Frontal cortex (tissue), 4 donors: Measurements from ENCODE around the gene ERMAP. TPM values are rescaled to one million over a fixed set of nuclear protein-coding genes. Genes with fewer than 3 reads are reported as not detected.
"Not testable (repeated sequence)": the region's sequence is repeated elsewhere in the genome, so short reads cannot be mapped to it uniquely, and the experiment has no call there.

Experiments used
- DNase-seq, 2 donors: peaks; one replicate each; pipeline ENCODE4 v3.0.0; 2012; ENCODE audit warnings: low spot score in 2 of 2
- FAIRE-seq: peaks from 2 replicates; lab custom pipeline; 2012; peaks lifted over from hg19 to GRCh38; lab: Jason Lieb, UNC
- total RNA-seq: library from RNA; depleted of rRNA; stranded (reverse); fragments of >200 nt; gene quantifications from one replicate; pipeline ENCODE4 v1.2.3, GENCODE V29; 2014
- donor health status: control.
- donor health status: control.
- donor health status: control.

ERMAP gene
- total RNA-seq, 1 donor from 2014 or later = 3.3 TPM

- FAIRE-seq (no peak), DNase-seq (no peak)
Observed at GRCh38 chr1:42806171-42806570, 10.8 kb upstream of the ERMAP start.

- FAIRE-seq = no peak
Observed at GRCh38 chr1:42806593-42806992, 10.3 kb upstream of the ERMAP start.

GRCh38 chr1:42807056-42807668, 9.8 kb upstream of the ERMAP start:
- FAIRE-seq (no peak), DNase-seq (no peak)

More at GRCh38 chr1:42806593-42806992, 10.3 kb upstream of the ERMAP start:
- DNase-seq = no peak

GRCh38 chr1:42814815-42815214, 2.1 kb upstream of the ERMAP start:
- not testable (repeated sequence) for FAIRE-seq

GRCh38 chr1:42815941-42816584, 859 bp upstream of the ERMAP start:
- no peak for DNase-seq
- no peak for FAIRE-seq

More at GRCh38 chr1:42814815-42815214, 2.1 kb upstream of the ERMAP start:
- not testable (repeated sequence) for DNase-seq

- DNase-seq (no peak), FAIRE-seq (no peak)
Observed at GRCh38 chr1:42817440-42817767, 482 bp downstream of the ERMAP start.

GRCh38 chr1:42817976-42818375, 1.1 kb downstream of the ERMAP start:
- FAIRE-seq = no peak
- DNase-seq = peak in 1 of 2 donors; percentile 19

GRCh38 chr1:42820813-42821212, 3.9 kb downstream of the ERMAP start:
- FAIRE-seq (no peak), DNase-seq (no peak)

- no peak for DNase-seq
- no peak for FAIRE-seq
Observed at GRCh38 chr1:42821690-42822089, 4.8 kb downstream of the ERMAP start.

- DNase-seq (no peak), FAIRE-seq (no peak)
Observed at GRCh38 chr1:42822800-42823392, 6.0 kb downstream of the ERMAP start.

- FAIRE-seq = no peak
- DNase-seq = no peak
Observed at GRCh38 chr1:42824481-42825035, 7.6 kb downstream of the ERMAP start.

- no peak for DNase-seq
Observed at GRCh38 chr1:42825036-42825851, 8.3 kb downstream of the ERMAP start.

GRCh38 chr1:42830631-42831030, 13.7 kb downstream of the ERMAP start:
- FAIRE-seq (no peak), DNase-seq (no peak)

More at GRCh38 chr1:42825036-42825851, 8.3 kb downstream of the ERMAP start:
- no peak for FAIRE-seq

- DNase-seq (no peak), FAIRE-seq (no peak)
Observed at GRCh38 chr1:42831273-42831672, 14.4 kb downstream of the ERMAP start.

GRCh38 chr1:42832641-42833240, 15.8 kb downstream of the ERMAP start:
- FAIRE-seq = no peak

GRCh38 chr1:42833981-42834380, 17.1 kb downstream of the ERMAP start:
- FAIRE-seq = no peak
- no peak for DNase-seq

More at GRCh38 chr1:42832641-42833240, 15.8 kb downstream of the ERMAP start:
- DNase-seq = no peak

GRCh38 chr1:42834803-42835202, 17.9 kb downstream of the ERMAP start:
- FAIRE-seq (no peak), DNase-seq (no peak)

GRCh38 chr1:42835422-42835821, 18.5 kb downstream of the ERMAP start:
- FAIRE-seq (no peak), DNase-seq (no peak)

- FAIRE-seq = no peak
Observed at GRCh38 chr1:42837709-42838108, 20.8 kb downstream of the ERMAP start.

More at GRCh38 chr1:42837709-42838108, 20.8 kb downstream of the ERMAP start:
- no peak for DNase-seq
